ENCODE measurements around the gene POU2AF3.
A peak's percentile ranks its signal among the peaks of the same experiment; 100 is the strongest.

POU2AF3 gene

DNA sequence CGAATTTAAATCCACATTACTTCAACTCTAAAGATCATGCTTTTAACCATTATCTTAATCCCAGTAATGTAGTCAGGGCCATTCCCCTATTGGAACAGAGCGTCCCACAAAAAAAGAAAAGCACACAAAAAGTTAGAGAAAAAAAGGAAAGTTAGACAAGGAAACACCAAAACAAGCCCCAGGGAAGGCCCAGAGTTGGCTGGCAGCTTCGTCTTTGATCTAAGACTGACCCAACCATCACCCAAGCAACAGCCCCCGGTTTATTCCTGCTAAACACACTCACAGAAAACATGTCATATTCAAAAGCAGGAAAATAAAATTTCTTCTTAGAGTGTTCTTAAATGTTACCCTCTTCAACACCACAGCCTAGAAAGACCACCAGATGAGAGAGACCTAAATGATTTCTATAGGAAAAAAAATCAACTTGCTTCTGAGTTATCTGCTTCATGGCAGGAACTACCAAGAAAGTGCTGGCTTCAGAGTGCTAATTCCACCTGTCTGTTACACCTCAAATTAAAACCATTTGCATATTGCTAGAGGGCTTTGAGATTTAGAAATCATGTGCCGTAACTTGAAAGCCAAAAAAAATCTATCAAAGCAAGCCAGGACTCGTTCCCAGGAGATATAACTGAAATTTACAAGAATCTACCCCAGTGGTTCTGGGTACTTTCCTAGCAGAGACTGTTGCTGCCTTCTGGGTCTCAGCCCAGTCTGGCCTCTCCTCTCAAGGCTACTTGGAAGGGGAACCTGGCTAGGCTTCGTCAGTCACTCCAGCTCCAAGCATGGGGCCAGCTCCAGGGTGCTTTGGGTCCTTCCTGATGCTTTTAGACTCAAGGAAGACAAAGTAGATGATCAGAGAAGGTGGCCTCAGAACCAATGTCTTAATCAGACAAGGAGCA is 31.2 kb downstream of the POU2AF3 start:
- peak; percentile 75 for DNase-seq (ENCODE audit: low spot score)

DNA sequence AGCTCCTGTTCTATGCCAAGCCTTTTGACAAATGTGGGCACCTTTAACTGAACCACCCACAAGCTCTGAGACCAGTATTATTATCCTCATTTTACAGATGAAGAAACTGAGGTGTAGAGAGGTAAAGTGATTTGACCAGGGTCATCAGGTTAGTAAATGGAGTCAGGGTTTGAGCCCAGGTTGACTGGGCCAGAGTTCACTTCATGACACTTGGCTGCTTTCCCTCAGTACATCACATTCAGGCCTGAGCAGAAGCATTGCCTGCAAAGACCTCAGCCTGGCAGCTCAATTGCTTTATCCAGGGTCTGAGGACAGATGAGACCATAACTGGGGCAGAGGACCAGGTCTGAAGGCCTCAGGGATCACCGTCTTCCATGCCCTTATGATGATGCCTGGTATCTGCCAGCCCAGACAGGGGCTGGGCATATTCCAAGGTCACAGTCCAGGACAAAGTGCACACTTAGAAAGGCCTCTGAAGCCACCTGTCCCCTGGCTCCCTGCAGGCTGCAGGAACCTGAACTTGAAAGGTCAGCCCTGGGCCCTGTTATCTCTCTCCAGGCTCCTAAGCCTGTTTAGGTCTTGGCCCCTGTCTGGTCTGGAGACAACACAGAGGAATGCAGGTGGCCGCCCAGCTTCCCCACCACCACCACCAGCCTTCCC is 32.0 kb downstream of the POU2AF3 start:
- DNase-seq (ENCODE audit: low spot score): no peak

DNA sequence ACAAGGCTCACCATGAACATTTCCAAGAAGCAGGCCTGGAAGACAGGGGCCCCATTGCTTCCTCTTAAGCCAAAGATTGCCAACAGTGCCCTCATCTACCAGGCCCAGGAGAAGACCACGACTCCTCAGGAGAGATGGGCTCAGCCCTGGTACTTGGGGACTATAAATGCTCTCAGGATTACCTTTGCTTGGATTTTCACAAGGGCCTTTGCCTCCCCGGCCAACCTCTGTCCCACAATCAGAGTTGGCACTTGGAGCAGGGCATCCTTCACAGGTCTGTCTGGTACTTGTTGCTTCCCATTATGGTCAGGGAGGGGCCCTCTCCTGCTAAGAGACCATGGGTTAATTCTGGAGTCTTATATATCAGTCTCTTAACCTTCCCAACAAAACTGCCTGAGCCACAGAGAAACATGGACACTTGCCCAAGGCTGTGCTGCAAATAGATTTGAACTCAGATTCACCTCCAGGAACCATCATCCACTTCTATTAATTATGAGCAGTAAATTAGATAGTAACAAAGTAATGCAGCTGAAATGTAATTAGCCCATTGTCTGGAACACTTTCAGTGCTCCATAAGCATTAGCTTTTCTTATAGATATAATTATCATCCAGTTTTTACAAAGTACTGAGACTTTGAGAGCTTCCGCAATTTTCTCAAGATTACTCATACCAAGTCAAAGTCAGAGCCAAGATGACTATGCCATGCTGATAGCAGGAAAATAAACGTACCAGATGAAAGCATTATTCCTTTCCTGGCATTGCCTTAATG is 33.5 kb downstream of the POU2AF3 start:
- DNase-seq (ENCODE audit: low spot score): no peak

DNA sequence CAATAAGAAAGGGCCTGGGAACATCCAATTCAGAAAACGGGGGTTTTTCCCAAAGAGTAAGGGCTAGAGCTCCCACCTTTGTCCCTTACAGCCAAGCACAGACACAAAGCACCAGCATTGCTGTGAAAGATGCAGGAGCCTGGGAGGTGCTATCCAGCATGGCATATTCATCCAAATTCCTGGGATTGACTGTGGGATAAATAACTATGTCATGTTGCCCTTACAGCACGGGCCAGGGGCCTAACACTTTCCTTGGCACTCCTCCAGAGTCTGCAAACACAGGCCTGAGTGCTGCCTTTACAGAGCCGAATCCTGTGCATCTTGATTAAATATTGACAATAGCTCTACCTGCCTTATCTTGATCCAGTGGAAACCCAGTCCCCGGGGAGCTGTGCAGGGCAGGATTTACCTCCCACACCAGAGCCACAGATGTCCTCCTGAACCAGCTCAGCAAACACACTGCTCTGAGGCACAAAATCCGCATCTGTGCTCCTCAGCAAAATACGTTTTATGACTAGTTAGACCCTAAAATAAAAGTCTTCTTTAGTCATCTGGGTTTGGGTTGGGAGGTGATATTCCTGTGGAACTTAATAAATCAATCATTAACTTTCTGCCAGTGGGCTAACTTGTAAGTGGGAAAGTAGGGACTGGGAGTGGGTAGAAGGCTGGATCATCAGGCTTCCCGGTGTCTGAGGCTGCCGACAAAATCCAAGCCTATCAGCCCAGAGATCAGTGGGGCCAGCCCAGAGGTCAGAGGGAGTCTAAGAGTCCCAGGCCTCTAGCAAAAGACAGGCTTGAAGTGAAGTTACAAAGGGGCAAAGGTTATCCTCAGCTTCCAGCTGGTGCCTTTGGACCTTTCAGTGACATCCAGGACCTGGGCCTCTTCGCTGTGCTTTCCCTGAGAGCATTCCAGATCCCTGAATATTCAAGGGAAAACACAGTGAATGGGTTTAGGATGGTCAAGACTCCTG is 36.5 kb downstream of the POU2AF3 start:
- DNase-seq (ENCODE audit: low spot score): no peak

DNA sequence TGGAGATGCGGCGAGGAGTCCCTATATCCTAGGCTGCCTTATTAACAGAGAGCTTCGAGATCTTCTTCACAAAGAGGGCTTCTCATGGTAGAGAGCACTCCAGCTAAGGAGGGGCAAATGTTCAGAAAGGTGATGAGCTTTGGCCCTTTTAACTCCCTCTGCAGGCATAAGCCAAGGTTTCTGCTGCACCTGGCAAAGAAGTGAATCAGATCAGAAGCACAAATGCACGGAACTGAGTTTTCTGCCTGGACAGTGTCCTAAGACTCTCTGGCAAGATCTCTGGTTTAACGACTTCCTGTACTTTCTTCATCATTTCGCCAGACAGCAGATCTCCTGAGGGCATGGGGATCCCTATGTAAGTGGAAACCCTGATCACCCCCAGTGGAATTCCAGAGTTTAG is 37.2 kb downstream of the POU2AF3 start:
- DNase-seq (ENCODE audit: low spot score): no peak

DNA sequence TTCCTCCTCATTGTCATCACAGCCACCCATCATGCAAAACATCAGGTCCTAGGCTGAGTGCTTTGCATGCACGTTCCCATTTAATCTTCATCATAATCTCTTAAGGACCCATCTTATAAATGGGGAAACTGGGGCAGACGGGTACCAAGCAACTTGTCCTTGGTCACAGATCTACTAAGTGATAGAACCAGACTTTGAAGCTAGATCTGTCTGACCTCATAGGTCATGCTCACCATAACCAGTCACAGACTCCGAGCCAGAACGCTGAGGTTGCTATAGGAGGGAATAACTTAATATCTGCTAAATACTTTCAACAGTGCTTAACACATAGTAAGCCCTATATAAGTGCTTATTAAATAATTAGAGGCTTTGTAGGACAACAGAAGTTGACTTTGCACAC is 37.7 kb downstream of the POU2AF3 start:
- DNase-seq (ENCODE audit: low spot score): no peak

DNA sequence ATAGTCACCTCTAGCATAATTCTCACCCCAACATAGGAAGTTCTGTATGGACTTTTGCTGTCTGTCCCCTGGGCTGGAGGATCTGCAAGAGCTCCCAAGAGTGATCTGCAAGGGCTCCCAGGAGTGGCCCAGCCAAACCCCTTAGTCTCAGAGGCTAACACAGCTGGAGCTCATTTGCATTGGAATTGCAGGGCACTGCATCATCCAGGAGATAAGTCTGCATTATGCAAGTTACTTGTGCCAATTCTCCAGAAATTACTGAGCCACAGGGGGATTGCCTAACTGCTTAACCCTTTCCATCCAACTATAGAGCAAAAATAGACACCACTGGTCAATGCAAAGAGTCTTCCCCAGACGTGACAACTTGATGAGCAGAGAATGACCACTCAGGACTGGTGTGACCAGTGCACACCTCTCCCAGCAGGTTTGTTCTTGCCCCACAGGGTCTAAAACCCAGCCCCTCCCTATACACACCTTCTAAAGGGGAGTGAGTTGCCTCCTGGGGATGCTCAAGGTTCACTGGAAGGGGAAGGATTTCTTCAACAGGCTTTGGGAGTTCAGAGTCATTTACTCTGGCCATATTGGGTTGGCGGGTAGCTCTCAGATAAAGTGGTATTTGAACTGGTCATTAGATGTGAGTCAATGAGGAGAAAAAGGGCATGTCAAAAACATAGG is 38.4 kb downstream of the POU2AF3 start:
- DNase-seq (ENCODE audit: low spot score): no peak

DNA sequence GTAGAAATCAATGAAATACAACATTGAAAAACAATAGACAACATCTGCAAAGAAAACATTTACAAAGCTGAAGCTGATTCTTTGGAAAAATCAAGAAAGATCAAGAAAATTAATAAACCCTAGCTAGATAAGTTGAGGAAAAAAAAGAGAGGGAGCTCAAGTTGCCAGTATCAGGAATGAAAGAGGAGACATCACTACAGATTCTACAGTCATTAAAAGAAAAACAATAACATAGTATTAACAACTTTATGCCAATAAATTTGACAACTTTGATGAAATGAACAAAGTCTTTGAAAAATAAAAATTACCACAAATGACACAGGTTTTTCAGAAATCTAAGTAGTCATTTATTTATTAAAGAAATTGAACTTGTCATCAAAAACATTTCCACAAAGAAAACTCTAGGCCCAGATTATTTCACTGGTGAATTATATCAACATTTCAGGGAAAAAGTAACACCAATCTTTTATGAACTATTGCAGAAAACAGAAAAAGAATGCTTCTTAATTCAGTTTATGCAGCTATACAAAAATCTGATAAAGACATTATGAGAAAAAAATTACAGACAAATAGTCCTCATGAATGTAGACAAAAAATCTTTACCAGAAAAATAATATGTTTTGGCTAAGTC is 41.5 kb downstream of the POU2AF3 start:
- DNase-seq (ENCODE audit: low spot score): no peak

DNA sequence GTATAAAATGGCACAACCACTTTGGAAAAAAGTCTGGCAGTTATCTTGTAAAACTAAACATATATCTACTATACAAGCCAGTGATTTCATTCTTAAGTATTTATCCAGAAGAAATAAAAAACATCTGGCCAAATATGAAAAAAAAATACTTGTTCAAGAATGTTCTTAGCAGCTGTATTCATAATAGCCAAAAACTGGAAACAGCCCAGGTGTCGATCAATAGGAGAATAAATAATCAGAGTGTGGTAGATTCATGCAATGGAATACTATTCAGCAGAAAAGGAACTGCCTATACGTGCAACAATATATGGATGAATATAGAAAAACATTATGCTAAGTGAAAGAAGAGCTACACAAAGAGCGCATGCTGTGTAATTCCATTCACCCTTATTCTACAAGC is 44.0 kb downstream of the POU2AF3 start:
- no peak for DNase-seq (ENCODE audit: low spot score)

DNA sequence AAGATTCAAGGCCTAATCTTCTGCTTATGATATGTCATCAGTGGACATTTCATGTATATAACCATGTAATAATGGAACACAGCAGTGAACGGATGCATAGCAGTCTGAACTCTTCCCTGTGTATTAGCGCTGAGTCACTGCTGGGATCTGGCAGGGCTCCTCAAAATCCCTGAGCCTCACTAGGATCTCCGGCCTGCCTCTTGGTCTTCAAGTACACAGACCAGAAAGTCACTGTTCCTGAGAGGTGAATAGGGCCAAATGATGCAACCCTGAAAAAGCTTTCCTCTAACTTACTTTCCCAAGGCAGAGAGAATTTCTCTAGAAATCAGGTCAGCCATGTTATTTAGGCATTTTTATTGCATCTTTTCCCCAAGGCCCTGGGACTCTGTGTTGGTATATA is 45.7 kb downstream of the POU2AF3 start:
- no peak for DNase-seq (ENCODE audit: low spot score)

DNA sequence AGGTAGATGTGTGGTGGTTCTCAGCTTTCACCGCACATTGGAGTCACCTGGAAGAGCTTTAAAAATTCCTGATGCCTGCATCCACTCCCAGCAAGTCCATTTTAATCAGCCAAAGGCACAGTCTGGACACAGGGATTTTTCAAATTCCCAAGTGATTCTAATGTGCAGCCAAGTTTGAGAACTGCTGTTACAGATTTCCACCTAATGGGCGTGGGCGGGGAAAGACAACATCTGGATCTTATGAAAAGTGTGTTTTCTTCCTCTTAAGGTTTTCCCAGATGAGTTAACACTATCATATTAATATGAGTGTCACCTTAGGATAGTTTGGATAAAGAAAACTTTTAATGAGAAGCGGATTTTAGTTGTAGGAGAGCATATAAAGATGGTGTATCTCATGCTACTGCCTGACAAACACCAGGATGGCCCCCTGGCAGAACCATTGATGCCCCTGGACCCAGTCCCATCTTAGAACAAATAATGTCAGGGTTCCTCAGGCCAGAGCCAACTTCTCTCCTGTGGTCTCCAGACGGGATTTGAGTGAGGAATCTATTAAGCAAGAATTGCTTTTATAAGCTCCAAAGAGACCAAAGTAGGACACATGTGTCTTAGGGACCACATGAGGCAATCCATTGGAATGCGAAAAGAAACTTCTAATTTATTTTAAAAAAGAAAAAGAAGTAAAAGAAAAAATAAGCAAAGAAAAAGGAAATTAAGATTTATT is 48.8 kb downstream of the POU2AF3 start:
- DNase-seq (ENCODE audit: low spot score): no peak

DNA sequence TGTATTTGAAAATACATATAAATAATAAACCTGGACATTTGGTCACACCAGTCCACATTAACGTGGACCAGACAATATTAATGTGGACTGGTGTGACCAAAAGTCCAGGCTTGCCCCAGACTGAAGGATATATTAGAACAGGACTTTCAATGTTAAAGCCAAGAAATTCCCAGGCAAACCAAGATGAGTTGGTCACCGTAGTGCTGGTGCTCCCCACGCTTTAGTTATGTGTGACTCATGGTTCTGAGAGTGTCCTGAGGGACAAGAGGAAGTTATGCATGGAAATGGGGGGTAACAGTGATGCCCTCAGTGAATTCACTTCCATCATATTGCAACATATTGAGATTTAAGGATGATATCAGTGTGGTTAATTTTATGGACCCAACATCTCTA is 49.4 kb downstream of the POU2AF3 start:
- no peak for DNase-seq (ENCODE audit: low spot score)

DNA sequence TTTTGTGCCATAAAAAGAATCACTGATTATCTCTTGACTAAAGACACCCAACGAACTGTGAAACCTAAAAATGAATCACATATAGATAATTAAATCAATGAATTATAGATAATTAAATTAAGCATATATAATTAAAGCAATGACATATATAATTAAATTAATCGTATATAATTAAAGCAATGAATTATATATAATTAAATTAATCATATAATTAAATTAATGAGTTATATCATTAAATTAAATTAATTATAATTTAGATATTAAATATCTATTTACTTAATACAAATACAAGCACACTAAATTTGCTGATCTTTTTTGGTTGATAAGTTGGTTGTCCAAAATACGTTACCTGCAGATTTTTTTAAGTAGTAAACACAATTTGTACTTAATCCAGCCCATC is 49.8 kb downstream of the POU2AF3 start:
- no peak for DNase-seq (ENCODE audit: low spot score)

DNA sequence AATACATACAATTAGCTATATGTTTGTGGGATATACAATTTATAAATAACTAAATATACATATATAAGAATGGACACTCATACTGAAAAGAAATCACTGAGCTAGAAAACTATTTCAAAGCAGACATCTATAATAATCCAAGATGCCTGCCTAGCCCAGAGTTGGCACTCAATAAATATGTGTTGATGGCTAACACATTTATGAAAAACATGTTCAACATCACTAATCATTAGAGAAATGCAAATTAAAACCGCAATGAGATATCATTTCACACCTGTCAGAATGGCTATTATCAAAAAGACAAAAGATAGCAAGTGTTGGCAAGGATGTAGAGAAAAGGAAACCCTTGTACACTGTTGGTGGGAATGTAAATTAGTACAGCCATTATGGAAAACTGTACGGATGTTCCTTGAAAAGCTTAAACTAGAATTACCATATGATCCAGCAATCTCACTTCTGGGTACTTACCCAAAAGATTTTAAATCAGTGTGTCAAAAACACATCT is 50.9 kb downstream of the POU2AF3 start:
- no peak for DNase-seq (ENCODE audit: low spot score)

DNA sequence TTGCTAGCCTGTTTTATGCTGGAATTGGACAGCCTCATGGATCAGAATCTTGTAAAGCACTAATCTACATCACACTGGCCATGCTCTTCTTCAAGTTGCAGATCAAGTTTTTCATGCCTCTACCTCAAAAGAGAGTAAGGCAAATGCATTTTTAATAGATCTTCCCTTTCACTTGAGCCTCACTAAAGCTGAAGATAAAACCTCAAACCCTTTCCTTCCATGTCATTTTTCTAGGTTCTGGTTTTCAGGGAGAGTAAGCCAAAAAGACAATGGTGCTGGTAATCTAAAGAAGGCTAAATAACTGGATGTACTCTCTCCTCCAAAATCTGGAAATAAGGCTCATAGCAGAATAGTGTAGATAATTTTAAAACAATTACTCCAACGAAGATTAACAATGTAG is 52.5 kb downstream of the POU2AF3 start:
- DNase-seq (ENCODE audit: low spot score): no peak

DNA sequence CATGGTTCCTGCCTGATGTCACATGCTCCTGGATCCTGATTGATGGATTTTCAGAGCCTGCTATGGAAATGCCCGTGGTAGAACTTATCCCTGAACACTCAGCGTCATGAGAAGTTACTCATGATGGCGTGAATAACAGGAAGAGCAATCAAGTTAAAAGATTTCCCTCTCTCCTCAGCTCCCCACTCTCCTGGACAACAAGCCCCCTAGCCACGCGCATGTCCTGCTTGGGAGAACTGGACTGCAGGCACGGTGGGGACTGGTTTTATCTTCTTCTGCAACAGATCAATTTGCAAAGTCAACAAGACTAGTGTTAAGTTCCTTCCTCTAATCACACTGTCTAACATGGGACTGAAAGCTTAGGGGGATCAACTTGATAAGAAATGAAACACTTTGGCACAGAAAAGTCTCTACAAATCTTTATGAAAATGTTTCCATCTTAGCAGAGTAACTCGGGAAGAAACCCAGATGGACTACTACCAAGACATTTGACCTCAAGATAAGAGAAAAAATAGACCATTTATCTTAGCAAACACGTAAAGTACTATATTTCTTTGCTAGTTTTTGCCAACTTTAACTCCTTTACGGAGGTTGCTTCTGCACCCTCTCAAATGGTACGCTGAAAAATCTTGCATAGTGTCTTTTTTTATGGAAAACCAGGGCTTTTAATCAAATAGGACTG is 53.2 kb downstream of the POU2AF3 start:
- no peak for DNase-seq (ENCODE audit: low spot score)

DNA sequence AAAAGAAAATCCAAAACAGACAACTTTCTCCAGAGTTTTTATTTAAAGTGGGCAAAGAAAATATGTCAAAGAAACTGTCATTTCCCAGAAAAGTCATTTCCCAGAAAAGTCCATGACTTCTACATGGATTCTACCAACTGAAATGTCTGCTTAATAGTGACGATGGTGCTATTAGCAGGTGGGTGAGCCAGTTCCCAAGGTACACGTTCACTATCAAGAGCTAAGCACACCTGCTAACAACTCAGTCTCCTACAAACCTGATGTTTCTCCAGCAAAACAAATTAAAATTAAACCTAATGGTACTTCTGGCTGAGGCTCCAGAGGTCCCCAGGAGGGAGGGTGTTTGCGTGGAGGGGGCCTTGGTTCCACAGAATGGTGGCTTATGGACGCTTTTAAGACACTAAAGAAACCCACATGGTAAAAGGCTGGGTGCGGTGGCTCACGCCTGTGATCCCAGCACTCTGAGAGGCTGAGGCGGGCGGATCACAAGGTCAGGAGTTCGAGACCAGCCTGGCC is 53.9 kb downstream of the POU2AF3 start:
- no peak for DNase-seq (ENCODE audit: low spot score)

DNA sequence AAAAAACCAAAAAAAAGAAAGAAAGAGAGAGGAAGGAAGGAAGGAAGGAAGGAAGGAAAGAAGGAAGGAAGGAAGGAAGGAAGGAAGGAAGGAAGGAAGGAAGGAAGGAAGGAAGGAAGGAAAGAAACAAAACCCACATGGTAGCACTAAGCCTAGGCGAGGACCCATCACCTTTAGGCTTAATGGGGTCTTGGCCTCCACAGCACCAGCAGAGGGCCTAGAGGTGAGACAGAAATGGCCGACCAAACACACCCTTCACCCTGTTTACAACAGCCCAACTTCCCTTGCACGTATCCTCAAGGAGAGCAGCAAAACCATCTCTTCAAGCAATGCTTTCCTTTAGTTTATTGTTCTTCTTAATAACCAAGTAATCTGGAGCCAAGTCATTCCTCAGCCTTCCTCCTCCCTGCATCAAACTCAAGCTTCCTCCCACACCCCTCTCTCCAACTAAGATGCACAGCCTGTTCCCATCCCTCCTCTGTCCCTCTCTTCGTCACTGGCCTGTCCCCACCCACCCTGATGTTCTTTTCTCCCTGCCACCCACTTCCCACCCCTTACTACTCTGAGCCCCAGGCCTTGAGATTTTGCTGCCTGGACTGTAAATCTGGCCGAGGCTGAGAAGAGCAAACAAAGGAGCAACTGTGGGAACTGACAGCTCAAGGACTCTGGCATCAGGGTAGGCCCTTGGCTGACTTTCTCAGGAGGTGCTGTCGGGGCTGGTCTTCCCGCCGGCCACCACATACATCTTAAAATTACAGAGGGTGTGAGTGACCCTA is 54.8 kb downstream of the POU2AF3 start:
- DNase-seq (ENCODE audit: low spot score): no peak
